Stomach (tissue), 4 donors: ENCODE data around the gene NECAB3.

ENCODE experiments used
- POLR2A ChIP-seq, 4 donors: fragments of 450-650 bp; IDR thresholded peaks; one replicate each; pipeline ENCODE4 v1.6.1; 2016; ENCODE audit warnings: antibody characterized with exemption in 4 of 4, control low read depth in 2 of 4, mild to moderate bottlenecking in 1 of 4, moderate library complexity in 1 of 4
- TF ChIP-seq, protein P1 (sequence below), 7 experiments: fragments of 450-650 bp in 4 of 7; fragments of 200-600 bp in 3 of 7; sonication (generic) in 3 of 7; IDR thresholded peaks; one replicate each; pipeline ENCODE4 v1.5.1; 2016 to 2019; ENCODE audit warnings: antibody characterized with exemption in 7 of 7, control low read depth in 2 of 7, mild to moderate bottlenecking in 1 of 7

DNA sequence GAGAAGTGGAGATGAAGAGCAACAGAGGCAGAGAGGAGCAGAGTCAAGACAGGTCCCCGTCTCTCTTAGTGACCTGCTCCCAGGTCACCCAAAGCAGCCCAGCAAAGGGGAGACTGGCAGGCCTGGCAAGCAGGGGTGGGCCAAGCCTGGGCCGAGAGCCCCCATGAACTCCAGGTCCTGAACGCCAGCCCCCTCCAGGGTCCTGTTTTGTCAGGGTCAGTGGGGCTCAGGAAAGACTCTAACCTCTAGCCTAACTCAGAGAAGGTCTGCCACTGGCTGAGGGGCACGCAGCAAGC is 1.2 kb downstream of the NECAB3 start:
- TF ChIP-seq, protein P1, sequence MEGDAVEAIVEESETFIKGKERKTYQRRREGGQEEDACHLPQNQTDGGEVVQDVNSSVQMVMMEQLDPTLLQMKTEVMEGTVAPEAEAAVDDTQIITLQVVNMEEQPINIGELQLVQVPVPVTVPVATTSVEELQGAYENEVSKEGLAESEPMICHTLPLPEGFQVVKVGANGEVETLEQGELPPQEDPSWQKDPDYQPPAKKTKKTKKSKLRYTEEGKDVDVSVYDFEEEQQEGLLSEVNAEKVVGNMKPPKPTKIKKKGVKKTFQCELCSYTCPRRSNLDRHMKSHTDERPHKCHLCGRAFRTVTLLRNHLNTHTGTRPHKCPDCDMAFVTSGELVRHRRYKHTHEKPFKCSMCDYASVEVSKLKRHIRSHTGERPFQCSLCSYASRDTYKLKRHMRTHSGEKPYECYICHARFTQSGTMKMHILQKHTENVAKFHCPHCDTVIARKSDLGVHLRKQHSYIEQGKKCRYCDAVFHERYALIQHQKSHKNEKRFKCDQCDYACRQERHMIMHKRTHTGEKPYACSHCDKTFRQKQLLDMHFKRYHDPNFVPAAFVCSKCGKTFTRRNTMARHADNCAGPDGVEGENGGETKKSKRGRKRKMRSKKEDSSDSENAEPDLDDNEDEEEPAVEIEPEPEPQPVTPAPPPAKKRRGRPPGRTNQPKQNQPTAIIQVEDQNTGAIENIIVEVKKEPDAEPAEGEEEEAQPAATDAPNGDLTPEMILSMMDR (IDR thresholded peaks at IDR 0.05) = no peak
- no peak for TF ChIP-seq POLR2A (IDR thresholded peaks at IDR 0.05)
